ENCODE data around the gene OTUD4.

DNA sequence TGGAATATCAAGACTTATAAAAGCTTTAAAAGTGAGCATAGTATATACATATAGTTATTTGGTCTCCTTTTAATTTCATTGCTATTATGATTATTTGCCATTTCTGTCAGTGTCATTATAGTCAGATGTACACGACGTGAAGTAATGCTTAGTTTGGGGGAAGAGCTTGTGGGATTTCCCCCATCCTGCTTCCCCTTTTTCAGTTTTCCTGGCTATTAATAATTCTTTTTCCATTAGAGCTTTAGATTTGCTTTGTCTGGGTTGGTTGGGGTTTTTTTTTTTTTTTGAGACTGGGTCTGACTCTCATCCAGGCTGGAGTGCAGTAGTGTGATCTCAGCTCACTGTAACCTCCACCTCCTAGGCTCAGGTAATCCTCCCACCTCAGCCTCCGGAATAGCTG is 76.9 kb downstream of the OTUD4 start:
- TF ChIP-seq EP300 (IDR thresholded peaks at IDR 0.05) (no peak), POLR2A (IDR thresholded peaks at IDR 0.05) (no peak), POLR2AphosphoS5 (IDR thresholded peaks at IDR 0.05) (no peak)
- TF ChIP-seq, protein P1, sequence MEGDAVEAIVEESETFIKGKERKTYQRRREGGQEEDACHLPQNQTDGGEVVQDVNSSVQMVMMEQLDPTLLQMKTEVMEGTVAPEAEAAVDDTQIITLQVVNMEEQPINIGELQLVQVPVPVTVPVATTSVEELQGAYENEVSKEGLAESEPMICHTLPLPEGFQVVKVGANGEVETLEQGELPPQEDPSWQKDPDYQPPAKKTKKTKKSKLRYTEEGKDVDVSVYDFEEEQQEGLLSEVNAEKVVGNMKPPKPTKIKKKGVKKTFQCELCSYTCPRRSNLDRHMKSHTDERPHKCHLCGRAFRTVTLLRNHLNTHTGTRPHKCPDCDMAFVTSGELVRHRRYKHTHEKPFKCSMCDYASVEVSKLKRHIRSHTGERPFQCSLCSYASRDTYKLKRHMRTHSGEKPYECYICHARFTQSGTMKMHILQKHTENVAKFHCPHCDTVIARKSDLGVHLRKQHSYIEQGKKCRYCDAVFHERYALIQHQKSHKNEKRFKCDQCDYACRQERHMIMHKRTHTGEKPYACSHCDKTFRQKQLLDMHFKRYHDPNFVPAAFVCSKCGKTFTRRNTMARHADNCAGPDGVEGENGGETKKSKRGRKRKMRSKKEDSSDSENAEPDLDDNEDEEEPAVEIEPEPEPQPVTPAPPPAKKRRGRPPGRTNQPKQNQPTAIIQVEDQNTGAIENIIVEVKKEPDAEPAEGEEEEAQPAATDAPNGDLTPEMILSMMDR (IDR thresholded peaks at IDR 0.05), result no peak

Data from suprapubic skin (tissue), 4 donors.